Ascending aorta (tissue), 2 donors: ENCODE measurements around the gene AGAP1. TPM values are rescaled to one million over a fixed set of nuclear protein-coding genes. Genes with fewer than 3 reads are reported as not detected.

ENCODE experiments used
- DNase-seq, 2 donors: peaks; one replicate each; pipeline ENCODE4 v3.0.0-alpha.2; 2019; ENCODE audit warnings: low spot score in 2 of 2
- H3K27ac ChIP-seq, 2 donors: fragments of 200-600 bp; sonication (generic); one replicate each; pipeline ENCODE4 v1.5.1; 2016 to 2017; ENCODE audit warnings: mild to moderate bottlenecking in 1 of 2
- H3K27me3 ChIP-seq: fragments of 200-600 bp; sonication (generic); one replicate; pipeline ENCODE4 v1.5.1; 2017
- H3K36me3 ChIP-seq, 2 donors: fragments of 200-600 bp; sonication (generic); one replicate each; pipeline ENCODE4 v1.5.1; 2016
- H3K4me1 ChIP-seq, 2 donors: fragments of 200-600 bp; sonication (generic); one replicate each; pipeline ENCODE4 v1.5.1; 2016 to 2017; ENCODE audit warnings: mild to moderate bottlenecking in 1 of 2
- H3K4me3 ChIP-seq, 2 donors: fragments of 200-600 bp; sonication (generic); one replicate each; pipeline ENCODE4 v1.5.1; 2016 to 2017; ENCODE audit warnings: mild to moderate bottlenecking in 1 of 2
- H3K9me3 ChIP-seq, 2 donors: fragments of 200-600 bp; sonication (generic); one replicate each; pipeline ENCODE4 v1.5.1; 2016
- CTCF ChIP-seq, 3 experiments: fragments of 200-600 bp in 2 of 3; fragments of 450-650 bp in 1 of 3; sonication (generic) in 2 of 3; IDR thresholded peaks; one replicate each; pipeline ENCODE4 v1.5.1; 2016 to 2019; ENCODE audit warnings: antibody characterized with exemption in 3 of 3, mild to moderate bottlenecking in 1 of 3, moderate library complexity in 1 of 3
- intact Hi-C: fragments of 100-400 bp; cut with DNase I; formaldehyde crosslinking; loops from one replicate; pipeline ENCODE4 v1.15.1; 2023
- total RNA-seq: library from RNA; depleted of rRNA; stranded (reverse); fragments of >200 nt; gene quantifications from one replicate; pipeline ENCODE4 v1.1.0, GENCODE V29; 2016

The AGAP1 gene
- total RNA-seq, 1 donor from 2014 or later: 19.7 TPM

DNA sequence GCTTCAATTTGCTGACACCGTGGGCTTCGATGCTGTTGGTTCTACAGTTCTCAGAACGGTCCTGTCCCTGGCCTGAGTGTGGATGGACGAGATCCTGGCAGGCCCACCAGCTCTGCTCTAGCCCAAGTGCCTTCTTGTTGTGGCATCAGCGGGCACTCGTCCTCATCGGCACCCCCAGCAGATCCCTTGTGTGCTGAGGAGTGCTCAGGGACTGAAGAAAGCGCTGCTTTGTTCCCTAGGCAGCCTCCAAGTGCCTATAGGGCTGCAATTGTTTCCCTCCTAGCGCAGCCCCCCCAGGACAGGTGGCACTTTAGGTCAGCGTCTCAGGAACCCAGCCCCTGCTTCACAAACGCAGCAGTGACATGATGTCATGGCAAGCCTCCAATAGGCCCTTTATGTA is 217.7 kb downstream of the AGAP1 start:
- no peaks in the 10 kb centered on the region for H3K9me3 ChIP-seq
- no peaks in the 10 kb centered on the region for H3K4me1 ChIP-seq
- no peak overlapping the region for H3K27ac ChIP-seq
- no peaks in the 10 kb centered on the region for H3K27me3 ChIP-seq
- no peak overlapping the region for H3K4me3 ChIP-seq
- TF ChIP-seq CTCF (IDR thresholded peaks at IDR 0.05): no peak
- H3K36me3 ChIP-seq: no peaks in the 10 kb centered on the region
- no peak for DNase-seq
- intact Hi-C loops: no loop called here

- no peaks in the 10 kb centered on the region for H3K9me3 ChIP-seq
- intact Hi-C loops: no loop called here
- TF ChIP-seq CTCF (IDR thresholded peaks at IDR 0.05): no peak
- H3K36me3 ChIP-seq: no peaks in the 10 kb centered on the region
- H3K27ac ChIP-seq: no peak overlapping the region
- H3K4me1 ChIP-seq: no peaks in the 10 kb centered on the region
- H3K27me3 ChIP-seq: no peaks in the 10 kb centered on the region
- no peak for DNase-seq
- no peak overlapping the region for H3K4me3 ChIP-seq
Measured at GRCh38 chr2:235712176-235712575, 218.3 kb downstream of the AGAP1 start.

DNA sequence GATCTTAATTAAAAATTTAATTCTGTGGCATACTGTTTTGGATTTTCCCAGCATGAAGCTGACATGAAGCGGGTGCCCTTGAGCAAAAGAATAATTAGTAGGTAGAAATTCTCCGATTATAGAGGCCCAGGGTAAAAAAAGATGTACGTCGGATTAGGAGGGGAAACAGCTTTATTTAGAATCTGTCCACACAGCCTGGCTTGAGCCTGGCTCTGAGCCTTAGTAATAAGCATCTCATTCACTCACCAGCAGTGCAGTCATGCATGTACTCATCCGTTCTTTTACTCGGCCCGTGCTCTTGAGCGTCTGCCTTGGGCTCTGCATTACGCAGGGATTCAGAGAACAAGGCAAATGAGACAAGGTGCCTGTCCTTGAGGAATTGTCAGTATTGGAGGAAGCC is 219.3 kb downstream of the AGAP1 start:
- no peak for TF ChIP-seq CTCF (IDR thresholded peaks at IDR 0.05)
- no peak overlapping the region for H3K4me3 ChIP-seq
- DNase-seq: no peak
- no peaks in the 10 kb centered on the region for H3K27me3 ChIP-seq
- no peak overlapping the region for H3K27ac ChIP-seq
- intact Hi-C loops: no loop called here
- H3K4me1 ChIP-seq: no peaks in the 10 kb centered on the region
- H3K9me3 ChIP-seq: no peaks in the 10 kb centered on the region
- no peaks in the 10 kb centered on the region for H3K36me3 ChIP-seq

GRCh38 chr2:235715601-235716000 is 221.8 kb downstream of the AGAP1 start:
- no peak overlapping the region for H3K27ac ChIP-seq
- H3K4me3 ChIP-seq: no peak overlapping the region
- intact Hi-C loops: no loop called here
- H3K9me3 ChIP-seq: no peaks in the 10 kb centered on the region
- no peaks in the 10 kb centered on the region for H3K27me3 ChIP-seq
- H3K4me1 ChIP-seq: no peaks in the 10 kb centered on the region
- no peak for TF ChIP-seq CTCF (IDR thresholded peaks at IDR 0.05)
- no peaks in the 10 kb centered on the region for H3K36me3 ChIP-seq
- no peak for DNase-seq

DNA sequence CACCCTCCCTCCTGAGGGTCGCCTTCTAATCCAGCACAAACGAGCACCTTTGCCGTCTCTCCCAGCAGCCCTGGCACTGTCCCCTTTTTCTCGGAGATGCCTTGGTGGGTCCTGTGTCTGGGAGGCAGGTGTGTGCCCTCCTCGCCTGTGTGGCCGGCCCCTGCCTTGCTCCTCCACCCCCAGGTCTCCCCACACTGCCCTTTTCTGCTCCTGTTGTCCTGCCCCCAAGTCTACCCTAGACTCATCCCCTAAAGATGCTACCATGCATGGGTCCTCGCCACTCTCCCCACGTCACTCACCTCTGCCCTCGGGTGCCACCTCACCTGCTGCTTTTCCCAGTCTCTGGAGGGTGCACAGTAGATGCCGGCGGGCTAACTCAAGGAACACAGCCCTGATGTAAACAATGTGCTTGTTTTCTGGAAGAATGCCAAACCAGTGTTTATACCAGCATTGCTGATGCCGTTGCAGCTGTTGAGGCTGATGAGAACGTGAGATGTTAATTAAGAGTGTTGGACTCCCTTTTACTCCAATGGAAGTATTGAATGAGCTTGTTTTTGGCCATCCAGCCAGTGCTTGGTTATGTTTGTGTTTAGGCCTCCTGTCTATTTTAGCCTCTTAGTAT is 223.1 kb downstream of the AGAP1 start:
- TF ChIP-seq CTCF (IDR thresholded peaks at IDR 0.05): no peak
- Histone ChIP-seq H3K4me1 (no peaks in the 10 kb centered on the region), H3K4me3 (no peak overlapping the region), H3K27me3 (no peaks in the 10 kb centered on the region), H3K36me3 (no peaks in the 10 kb centered on the region), H3K9me3 (no peaks in the 10 kb centered on the region), H3K27ac (no peak overlapping the region)
- DNase-seq: no peak
- intact Hi-C loops: no loop called here
